PFSK-1 (cell line): ENCODE results near the gene FBXL5.

ENCODE experiments used
- FOXP2 ChIP-seq: optimal IDR thresholded peaks from 2 replicates; pipeline ENCODE3; 2011; ENCODE audit warnings: borderline replicate concordance, control low read depth, inconsistent platforms; ENCODE audit not compliant: insufficient read depth; ENCODE audit errors: extremely low read length, extremely low read depth
- POLR2AphosphoS5 ChIP-seq: IDR thresholded peaks from 2 replicates; pipeline ENCODE4 v1.6.1; 2012; ENCODE audit warnings: low read depth, mild to moderate bottlenecking, control low read depth, low read length, moderate library complexity
- REST ChIP-seq, 2 experiments: IDR thresholded peaks; 2 replicates each; pipeline versions ENCODE4 v1.6.1 to v1.8.0; 2011 to 2012; ENCODE audit warnings: low read depth in 2 of 2, low read length in 2 of 2, control low read depth in 1 of 2, inconsistent platforms in 1 of 2, mild to moderate bottlenecking in 1 of 2, moderate library complexity in 1 of 2; ENCODE audit not compliant: insufficient read depth in 1 of 2
- SIN3A ChIP-seq: IDR thresholded peaks from 2 replicates; pipeline ENCODE4 v1.6.1; 2012; ENCODE audit warnings: mild to moderate bottlenecking, low read length, moderate library complexity, borderline replicate concordance; ENCODE audit not compliant: insufficient read depth
- TAF1 ChIP-seq: IDR thresholded peaks from 2 replicates; pipeline ENCODE4 v1.6.1; 2012; ENCODE audit warnings: low read length, control low read depth, borderline replicate concordance; ENCODE audit not compliant: insufficient read depth

Gene FBXL5

GRCh38 chr4:15586066-15586465, 69.1 kb downstream of the FBXL5 start:
- TF ChIP-seq POLR2AphosphoS5 = no peak
- no peak for TF ChIP-seq TAF1
- TF ChIP-seq REST (IDR thresholded peaks at IDR 0.05; ENCODE audit: insufficient read depth in 1 of 2, low read depth in 2 of 2, low read length in 2 of 2) = no peak
- TF ChIP-seq SIN3A = no peak
- no peak for TF ChIP-seq FOXP2

GRCh38 chr4:15585331-15585730, 69.8 kb downstream of the FBXL5 start:
- no peak for TF ChIP-seq SIN3A
- TF ChIP-seq POLR2AphosphoS5 = no peak
- TF ChIP-seq REST (IDR thresholded peaks at IDR 0.05; ENCODE audit: insufficient read depth in 1 of 2, low read depth in 2 of 2, low read length in 2 of 2) = no peak
- no peak for TF ChIP-seq TAF1
- TF ChIP-seq FOXP2 = no peak

GRCh38 chr4:15584785-15585184, 70.4 kb downstream of the FBXL5 start:
- TF ChIP-seq TAF1 (no peak), FOXP2 (no peak), POLR2AphosphoS5 (no peak), REST (IDR thresholded peaks at IDR 0.05; ENCODE audit: insufficient read depth in 1 of 2, low read depth in 2 of 2, low read length in 2 of 2) (no peak), SIN3A (no peak)

- TF ChIP-seq REST (IDR thresholded peaks at IDR 0.05; ENCODE audit: insufficient read depth in 1 of 2, low read depth in 2 of 2, low read length in 2 of 2) (no peak), FOXP2 (no peak), SIN3A (no peak), POLR2AphosphoS5 (no peak), TAF1 (no peak)
These were observed 77.6 kb downstream of the FBXL5 start for GRCh38 chr4:15577508-15577907.

GRCh38 chr4:15575966-15576365, 79.2 kb downstream of the FBXL5 start:
- no peak for TF ChIP-seq FOXP2
- TF ChIP-seq TAF1 = no peak
- TF ChIP-seq SIN3A = no peak
- TF ChIP-seq POLR2AphosphoS5 = no peak
- TF ChIP-seq REST (IDR thresholded peaks at IDR 0.05; ENCODE audit: insufficient read depth in 1 of 2, low read depth in 2 of 2, low read length in 2 of 2) = no peak
